Left lung (tissue), 10 donors: ENCODE results near the gene PDE8A. TPM values are rescaled to one million over a fixed set of nuclear protein-coding genes. Genes with fewer than 3 reads are reported as not detected.

Experiments used
- ATAC-seq: fragments of 200-7000 bp; cut with Tn5 transposase; one replicate; pipeline ENCODE4 v1.9.1; 2020; ENCODE audit warnings: moderate library complexity
- DNase-seq, 4 donors: peaks; one replicate each; pipeline ENCODE4 v3.0.0-alpha.2; 2013 to 2020
- H3K27ac ChIP-seq, 2 donors: fragments of 200-600 bp; sonication (generic) in 1 of 2; one replicate each; pipeline versions ENCODE4 v1.5.0 to v1.8.0; 2020 to 2021
- H3K27me3 ChIP-seq, 2 donors: fragments of 200-600 bp; sonication (generic) in 1 of 2; one replicate each; pipeline versions ENCODE4 v1.5.0 to v1.8.0; 2020 to 2021
- H3K36me3 ChIP-seq, 2 donors: fragments of 200-600 bp; sonication (generic) in 1 of 2; one replicate each; pipeline versions ENCODE4 v1.5.0 to v1.8.0; 2020 to 2021
- H3K4me1 ChIP-seq, 2 donors: fragments of 200-600 bp; one replicate each; pipeline ENCODE4 v1.8.0; 2021
- H3K4me3 ChIP-seq, 2 donors: fragments of 200-600 bp; sonication (generic) in 1 of 2; one replicate each; pipeline versions ENCODE4 v1.5.0 to v1.8.0; 2020 to 2021; ENCODE audit warnings: mild to moderate bottlenecking in 1 of 2
- H3K9me3 ChIP-seq, 2 donors: fragments of 200-600 bp; sonication (generic) in 1 of 2; one replicate each; pipeline versions ENCODE4 v1.5.0 to v1.8.0; 2020 to 2021
- intact Hi-C, 2 donors: fragments of 100-400 bp; cut with DNase I; formaldehyde crosslinking; loops; one replicate each; pipeline versions ENCODE4 v1.11.2 to v1.14.2; 2022
- polyA plus RNA-seq, 6 donors: library from polyadenylated mRNA; unstranded; fragments of 120-200 nt; gene quantifications; one replicate each; pipeline ENCODE4 v1.2.1, GENCODE V29; 2013; ENCODE audit not compliant: insufficient read length in 6 of 6
- total RNA-seq, 2 donors: library from RNA; stranded (reverse); fragmentation: NEBNext Ultra II Directional; extraction: Animal tissue kit (Norgen Biotek cat#: 25700); gene quantifications; one replicate each; pipeline ENCODE4 v1.2.1, GENCODE V29; 2021
- TF ChIP-seq, protein P1 (sequence below), 2 donors: fragments of 200-600 bp; sonication (generic) in 1 of 2; IDR thresholded peaks; one replicate each; pipeline versions ENCODE4 v1.5.0 to v1.8.0; 2021; ENCODE audit warnings: antibody characterized with exemption in 2 of 2
- donor health status: DM: no; HTN: yes; CAD: no.
- donor health status: DM: no; HTN: no; CAD: no.

Gene PDE8A
- total and polyA plus RNA-seq, 8 donors, result 30.4 to 64.0 (median 48.4) TPM

GRCh38 chr15:85151861-85152260, 170.2 kb downstream of the PDE8A start:
- Histone ChIP-seq H3K9me3 (no peaks in the 10 kb centered on the region), H3K4me3 (no peak overlapping the region), H3K27ac (no peak overlapping the region), H3K36me3 (no peaks in the 10 kb centered on the region), H3K27me3 (no peaks in the 10 kb centered on the region), H3K4me1 (no peaks in the 10 kb centered on the region)
- TF ChIP-seq, protein P1, sequence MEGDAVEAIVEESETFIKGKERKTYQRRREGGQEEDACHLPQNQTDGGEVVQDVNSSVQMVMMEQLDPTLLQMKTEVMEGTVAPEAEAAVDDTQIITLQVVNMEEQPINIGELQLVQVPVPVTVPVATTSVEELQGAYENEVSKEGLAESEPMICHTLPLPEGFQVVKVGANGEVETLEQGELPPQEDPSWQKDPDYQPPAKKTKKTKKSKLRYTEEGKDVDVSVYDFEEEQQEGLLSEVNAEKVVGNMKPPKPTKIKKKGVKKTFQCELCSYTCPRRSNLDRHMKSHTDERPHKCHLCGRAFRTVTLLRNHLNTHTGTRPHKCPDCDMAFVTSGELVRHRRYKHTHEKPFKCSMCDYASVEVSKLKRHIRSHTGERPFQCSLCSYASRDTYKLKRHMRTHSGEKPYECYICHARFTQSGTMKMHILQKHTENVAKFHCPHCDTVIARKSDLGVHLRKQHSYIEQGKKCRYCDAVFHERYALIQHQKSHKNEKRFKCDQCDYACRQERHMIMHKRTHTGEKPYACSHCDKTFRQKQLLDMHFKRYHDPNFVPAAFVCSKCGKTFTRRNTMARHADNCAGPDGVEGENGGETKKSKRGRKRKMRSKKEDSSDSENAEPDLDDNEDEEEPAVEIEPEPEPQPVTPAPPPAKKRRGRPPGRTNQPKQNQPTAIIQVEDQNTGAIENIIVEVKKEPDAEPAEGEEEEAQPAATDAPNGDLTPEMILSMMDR (IDR thresholded peaks at IDR 0.05), result no peak
- DNase-seq (no peak), ATAC-seq (no peak)
- intact Hi-C loops, result no loop called here

DNA sequence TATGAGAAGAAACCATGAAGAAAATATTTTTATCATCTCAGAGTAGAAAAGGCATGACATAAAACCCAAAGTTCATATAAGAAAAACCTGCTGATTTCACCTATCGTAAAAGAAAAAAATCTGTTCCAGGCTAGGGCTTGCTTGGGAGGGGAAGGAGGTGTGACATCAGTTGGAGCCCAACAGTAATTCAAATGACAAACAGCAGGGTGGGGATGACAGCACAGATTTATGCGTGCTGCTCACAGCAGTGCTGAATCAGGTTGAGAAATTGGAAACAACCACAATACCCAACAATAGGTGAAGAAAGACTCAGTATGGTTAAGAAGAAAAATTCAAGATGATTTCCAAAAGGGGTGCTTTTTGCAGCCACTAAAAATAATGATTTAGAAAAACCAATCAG, 172.4 kb downstream of the PDE8A start:
- ATAC-seq (no peak), DNase-seq (no peak)
- no peaks in the 10 kb centered on the region for H3K9me3 ChIP-seq
- no peaks in the 10 kb centered on the region for H3K36me3 ChIP-seq
- H3K27ac ChIP-seq, result no peak overlapping the region
- TF ChIP-seq, protein P1 (IDR thresholded peaks at IDR 0.05), result no peak
- no peak overlapping the region for H3K4me3 ChIP-seq
- H3K4me1 ChIP-seq, result no peaks in the 10 kb centered on the region
- no peaks in the 10 kb centered on the region for H3K27me3 ChIP-seq
- intact Hi-C loops, result no loop called here

DNA sequence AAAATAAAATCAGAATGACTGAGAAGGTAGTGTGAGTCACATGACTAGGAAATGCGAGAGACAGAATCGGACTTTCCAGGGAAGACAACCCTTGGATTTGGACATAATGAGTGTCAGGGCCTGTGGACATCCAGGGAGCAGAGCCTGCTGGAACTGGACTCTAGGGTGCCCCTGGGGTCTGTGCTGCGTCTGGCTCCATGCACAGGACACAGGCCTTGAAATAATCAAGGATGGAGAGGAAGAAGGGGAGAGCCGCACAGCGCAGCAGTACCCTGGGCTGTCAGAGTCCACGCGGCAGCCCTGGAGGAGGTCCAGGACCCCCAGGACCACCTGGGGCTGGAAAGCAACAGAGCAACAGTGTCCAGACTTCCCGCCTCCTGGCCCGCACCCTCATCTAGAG, 173.7 kb downstream of the PDE8A start:
- Histone ChIP-seq H3K4me1 (no peaks in the 10 kb centered on the region), H3K36me3 (no peaks in the 10 kb centered on the region), H3K4me3 (no peak overlapping the region), H3K9me3 (no peaks in the 10 kb centered on the region), H3K27me3 (no peaks in the 10 kb centered on the region), H3K27ac (no peak overlapping the region)
- ATAC-seq (no peak), DNase-seq (no peak)
- TF ChIP-seq, protein P1 (IDR thresholded peaks at IDR 0.05), result no peak
- intact Hi-C loops, result no loop called here

DNA sequence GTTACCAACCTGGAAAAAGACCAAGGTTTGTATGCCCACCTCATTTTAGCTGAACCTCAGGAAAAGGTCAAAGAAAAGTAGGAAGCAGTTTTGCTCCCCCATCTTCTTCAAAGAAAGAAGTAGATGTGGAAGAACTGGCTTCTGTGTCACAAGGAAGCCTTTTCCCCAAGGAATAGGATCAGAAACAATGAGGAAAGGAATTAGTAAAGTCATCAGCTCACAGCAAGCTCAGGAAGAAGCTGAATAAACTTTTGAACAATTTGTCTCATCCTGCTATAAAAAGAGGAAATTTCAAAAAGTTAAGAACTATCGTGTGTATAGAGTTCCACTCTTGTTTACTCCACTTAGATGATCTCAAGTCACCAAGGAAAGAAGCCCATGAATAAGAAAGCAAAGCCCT, 174.2 kb downstream of the PDE8A start:
- Histone ChIP-seq H3K36me3 (no peaks in the 10 kb centered on the region), H3K4me3 (no peak overlapping the region), H3K27ac (no peak overlapping the region), H3K9me3 (no peaks in the 10 kb centered on the region), H3K4me1 (no peaks in the 10 kb centered on the region), H3K27me3 (no peaks in the 10 kb centered on the region)
- TF ChIP-seq, protein P1 (IDR thresholded peaks at IDR 0.05), result no peak
- DNase-seq (no peak), ATAC-seq (no peak)
- intact Hi-C loops, result no loop called here

DNA sequence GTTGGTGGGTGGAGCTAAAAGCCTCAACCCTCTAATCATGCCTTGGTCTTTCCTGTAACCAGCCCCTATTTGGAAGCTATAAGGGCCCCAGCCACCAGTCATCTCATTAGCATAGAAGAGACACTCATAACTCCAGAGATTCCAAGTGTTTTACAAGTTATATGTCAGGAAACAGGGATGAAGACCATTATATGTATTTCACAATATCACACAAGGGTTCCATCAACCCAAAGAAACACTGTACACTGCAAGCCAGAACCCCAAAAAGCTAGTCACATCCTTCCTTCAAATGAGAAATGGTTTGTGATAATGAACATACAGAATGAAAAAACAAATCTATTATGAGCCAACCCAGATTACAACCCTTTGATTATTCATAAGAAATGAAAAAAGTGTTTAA, 175.7 kb downstream of the PDE8A start:
- Histone ChIP-seq H3K27ac (no peak overlapping the region), H3K4me3 (no peak overlapping the region), H3K36me3 (no peaks in the 10 kb centered on the region), H3K9me3 (no peaks in the 10 kb centered on the region), H3K27me3 (no peaks in the 10 kb centered on the region), H3K4me1 (no peaks in the 10 kb centered on the region)
- intact Hi-C loops, result no loop called here
- TF ChIP-seq, protein P1 (IDR thresholded peaks at IDR 0.05), result no peak
- no peak for ATAC-seq
- no peak for DNase-seq
